Neutrophil (primary cell): ENCODE data around the gene ABCD3.

Experiments
- H3K27ac ChIP-seq: fragments of 200-600 bp; sonication (generic); 2 replicates; pipeline ENCODE4 v1.5.1; 2016; ENCODE audit warnings: mild to moderate bottlenecking, moderate library complexity
- H3K27me3 ChIP-seq: fragments of 200-600 bp; sonication (generic); 2 replicates; pipeline ENCODE4 v1.6.0; 2016; ENCODE audit warnings: mild to moderate bottlenecking
- H3K36me3 ChIP-seq: fragments of 200-600 bp; sonication (generic); 2 replicates; pipeline ENCODE4 v1.5.1; 2017
- H3K4me1 ChIP-seq, 2 experiments: fragments of 200-600 bp in 1 of 2; sonication (generic) in 1 of 2; 1 replicate in 1 of 2; 2 replicates in 1 of 2; pipeline versions ENCODE4 v1.5.1 to v1.6.1; 2013 to 2016; ENCODE audit warnings: low read depth in 1 of 2, low read length in 1 of 2, mild to moderate bottlenecking in 1 of 2, moderate library complexity in 1 of 2; ENCODE audit not compliant: control insufficient read depth in 1 of 2, insufficient read depth in 1 of 2
- H3K4me3 ChIP-seq, 2 experiments: fragments of 200-600 bp in 1 of 2; sonication (generic) in 1 of 2; 1 replicate in 1 of 2; 2 replicates in 1 of 2; pipeline ENCODE4 v1.5.1; 2013 to 2016; ENCODE audit warnings: low read depth in 1 of 2, low read length in 1 of 2, mild to moderate bottlenecking in 1 of 2, moderate library complexity in 1 of 2
- H3K9me3 ChIP-seq: fragments of 200-600 bp; sonication (generic); 2 replicates; pipeline ENCODE4 v1.5.1; 2016
- CTCF ChIP-seq: fragments of 200-600 bp; sonication (generic); IDR thresholded peaks from 2 replicates; pipeline ENCODE4 v1.5.1; 2016; ENCODE audit warnings: antibody characterized with exemption

ABCD3 gene

DNA sequence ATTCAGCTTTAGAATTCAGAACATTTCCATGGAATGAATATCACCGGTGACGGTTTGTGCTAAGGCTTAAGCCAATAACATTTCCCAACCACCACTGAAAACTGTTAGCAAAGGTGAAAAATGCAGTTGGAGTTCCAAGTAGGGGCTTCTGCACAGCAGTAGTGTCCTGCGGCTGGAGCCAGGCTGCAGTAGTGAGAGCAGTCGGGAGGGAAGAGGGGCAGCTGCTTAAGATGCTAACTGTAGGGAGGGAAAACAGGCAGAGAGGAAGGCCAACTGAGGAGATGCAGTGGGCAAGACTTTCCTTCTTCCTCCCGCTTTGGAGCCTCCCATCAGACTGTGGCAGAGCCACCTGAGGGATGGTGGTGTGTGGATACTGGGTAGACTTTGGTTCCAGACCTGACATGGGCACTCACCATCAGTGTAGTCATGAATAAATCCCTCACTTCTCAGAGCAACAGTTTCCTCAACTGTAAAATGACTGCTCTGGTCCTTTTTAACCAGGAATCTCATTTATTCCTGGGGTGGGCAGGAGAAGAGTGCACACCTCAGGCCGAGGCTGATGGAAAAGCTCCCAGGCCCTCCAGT, 120.1 kb downstream of the ABCD3 start:
- H3K27ac ChIP-seq, result no peak overlapping the region
- H3K27me3 ChIP-seq, result peaks cover 40% of the 10 kb centered on the region
- H3K4me1 ChIP-seq, result peaks cover 17 to 26% of the 10 kb centered on the region in 2 experiments
- H3K36me3 ChIP-seq, result no peaks in the 10 kb centered on the region
- no peak overlapping the region for H3K4me3 ChIP-seq
- TF ChIP-seq CTCF, result no peak
- no peaks in the 10 kb centered on the region for H3K9me3 ChIP-seq

DNA sequence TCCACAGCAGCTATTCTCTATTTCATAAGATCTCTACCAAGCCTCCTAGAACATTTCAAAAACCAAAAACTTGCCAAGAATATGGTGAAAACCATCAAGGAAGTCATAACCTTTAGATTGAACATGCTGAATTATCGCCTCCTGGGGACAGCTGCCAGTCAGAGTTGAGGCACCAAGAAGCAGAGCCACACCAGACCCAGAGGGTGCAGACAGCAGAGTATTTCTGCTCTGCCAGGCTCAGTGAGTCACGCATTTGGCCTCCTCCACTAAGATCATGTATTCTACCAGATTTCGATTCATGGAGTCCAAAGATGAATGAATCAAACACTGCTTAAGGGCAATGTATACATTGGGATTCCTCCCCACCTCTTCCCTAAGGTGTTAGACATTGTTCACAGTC, 121.3 kb downstream of the ABCD3 start:
- no peak overlapping the region for H3K27ac ChIP-seq
- H3K36me3 ChIP-seq, result no peaks in the 10 kb centered on the region
- no peak for TF ChIP-seq CTCF
- H3K9me3 ChIP-seq, result no peaks in the 10 kb centered on the region
- peaks cover 17 to 26% of the 10 kb centered on the region in 2 experiments for H3K4me1 ChIP-seq
- H3K27me3 ChIP-seq, result peaks cover 51% of the 10 kb centered on the region
- no peak overlapping the region for H3K4me3 ChIP-seq

GRCh38 chr1:94540440-94541245, 122.5 kb downstream of the ABCD3 start:
- H3K4me1 ChIP-seq, result peaks cover 17 to 26% of the 10 kb centered on the region in 2 experiments

DNA sequence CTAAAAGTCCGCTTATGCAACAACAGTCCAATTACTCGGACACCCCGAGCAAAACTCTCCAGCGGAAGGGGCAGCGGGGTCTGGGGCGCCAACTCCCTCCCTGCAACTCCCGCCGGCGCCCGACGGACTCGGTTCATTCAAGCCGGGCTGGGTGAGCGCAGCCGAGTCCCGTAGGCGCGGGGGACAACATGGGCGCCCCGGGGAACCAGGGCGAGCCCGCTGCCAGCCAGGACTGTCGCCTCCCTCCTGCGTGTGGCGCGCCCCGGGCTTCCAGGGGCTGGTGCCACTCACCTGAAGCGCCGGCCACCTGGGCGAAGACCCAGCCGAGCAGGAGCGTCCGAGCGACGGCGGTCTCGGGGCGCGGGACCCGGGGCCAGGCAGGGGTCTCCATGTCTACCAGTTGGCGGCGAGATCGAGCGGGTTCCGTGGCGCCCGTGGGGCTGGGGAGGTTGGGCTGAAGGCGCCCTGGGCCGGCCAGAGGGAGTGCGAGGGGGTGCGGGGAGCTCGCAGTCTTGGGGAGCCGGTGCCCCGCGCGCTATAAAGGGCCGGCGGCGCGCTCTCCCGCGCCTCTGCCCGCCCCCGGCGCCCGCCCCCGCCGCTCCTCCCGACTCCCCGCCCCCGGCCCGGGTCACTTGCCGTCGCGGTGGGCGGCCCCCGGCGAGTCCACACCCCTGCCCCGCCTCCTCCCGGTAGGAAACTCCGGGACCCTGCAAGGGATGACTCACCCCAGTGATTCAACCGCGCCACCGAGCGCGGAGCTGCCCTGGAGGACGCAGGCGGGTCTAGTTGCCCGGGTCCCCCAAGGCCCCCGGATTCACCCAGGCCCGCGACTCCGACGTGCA, 123.3 kb downstream of the ABCD3 start, which contains the start of gene F3:
Gene F3, minus strand, starts transcription at position 514 of the 842 bp plus-strand sequence. Its CDS starts 123 bp downstream, at position 391.
- Histone ChIP-seq H3K9me3 (no peaks in the 10 kb centered on the region), H3K27me3 (peaks cover 54% of the 10 kb centered on the region), H3K4me1 (peaks cover 17 to 26% of the 10 kb centered on the region in 2 experiments), H3K36me3 (no peaks in the 10 kb centered on the region), H3K4me3 (peak within 1 kb of the TSS; percentile 61 to 71), H3K27ac (no peak within 1 kb of the TSS)
- TF ChIP-seq CTCF, result no peak

More at GRCh38 chr1:94540440-94541245, 122.5 kb downstream of the ABCD3 start:
- H3K27me3 ChIP-seq, result peaks cover 54% of the 10 kb centered on the region
- H3K9me3 ChIP-seq, result no peaks in the 10 kb centered on the region
- no peaks in the 10 kb centered on the region for H3K36me3 ChIP-seq
- TF ChIP-seq CTCF, result no peak
- no peak overlapping the region for H3K27ac ChIP-seq
- H3K4me3 ChIP-seq, result peak overlapping the region; percentile 57 to 71

DNA sequence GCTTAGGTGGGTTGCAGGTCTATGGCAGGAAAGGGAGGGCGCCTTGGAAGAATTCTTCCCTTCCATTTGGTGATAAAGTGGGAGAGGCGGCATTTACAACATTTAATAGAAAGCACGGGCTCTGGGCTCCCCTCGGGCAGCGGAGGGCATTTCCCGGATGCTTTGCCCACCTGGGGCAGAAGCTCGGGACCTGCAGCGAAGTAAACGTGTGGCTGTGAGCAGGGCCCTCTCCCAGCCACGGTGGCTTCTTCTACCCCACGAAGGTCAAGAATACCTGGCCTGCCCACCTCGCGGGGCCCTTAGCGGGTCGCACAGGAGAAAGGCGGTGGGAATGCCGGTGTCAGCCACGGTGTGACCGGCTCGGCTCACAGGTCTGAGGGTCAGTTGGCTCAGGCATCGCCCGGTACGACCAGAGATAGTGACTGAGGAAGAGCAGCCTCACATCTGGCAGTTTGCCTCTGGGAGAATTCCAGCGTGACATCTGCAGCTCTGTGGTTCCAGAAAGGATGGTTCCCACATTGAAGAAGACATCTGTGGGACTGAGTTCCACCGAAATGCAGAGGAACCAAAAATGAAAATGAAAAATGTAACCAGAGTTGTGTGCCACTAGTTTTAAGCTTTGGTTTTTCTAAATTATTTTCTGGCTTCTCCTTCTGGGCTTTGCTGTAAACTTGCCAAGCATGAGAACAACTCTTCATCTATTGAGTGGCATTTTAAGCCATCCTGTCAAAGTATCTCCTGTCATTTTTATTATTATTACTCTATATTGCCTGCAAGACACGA, 124.1 kb downstream of the ABCD3 start:
- Histone ChIP-seq H3K4me3 (peak overlapping the region; percentile 61 to 71), H3K27me3 (peaks cover 54% of the 10 kb centered on the region), H3K36me3 (no peaks in the 10 kb centered on the region), H3K4me1 (peaks cover 17 to 26% of the 10 kb centered on the region in 2 experiments), H3K27ac (no peak overlapping the region), H3K9me3 (no peaks in the 10 kb centered on the region)
- no peak for TF ChIP-seq CTCF
